Vagina (tissue), 2 donors: ENCODE data around the gene NUDT12.

Experiments used
- POLR2AphosphoS5 ChIP-seq, 2 donors: sonication (generic); formaldehyde crosslinking; IDR thresholded peaks; one replicate each; pipeline ENCODE4 v1.9.0; 2017; ENCODE audit warnings: antibody characterized with exemption in 2 of 2, mild to moderate bottlenecking in 2 of 2, low read depth in 1 of 2; ENCODE audit not compliant: insufficient read depth in 1 of 2
- TF ChIP-seq, protein P1 (sequence below), 3 experiments: fragments of 450-650 bp in 2 of 3; fragments of 200-600 bp in 1 of 3; sonication (generic) in 1 of 3; IDR thresholded peaks; one replicate each; pipeline ENCODE4 v1.5.1; 2017 to 2019; ENCODE audit warnings: antibody characterized with exemption in 3 of 3, mild to moderate bottlenecking in 2 of 3, moderate library complexity in 2 of 3

DNA sequence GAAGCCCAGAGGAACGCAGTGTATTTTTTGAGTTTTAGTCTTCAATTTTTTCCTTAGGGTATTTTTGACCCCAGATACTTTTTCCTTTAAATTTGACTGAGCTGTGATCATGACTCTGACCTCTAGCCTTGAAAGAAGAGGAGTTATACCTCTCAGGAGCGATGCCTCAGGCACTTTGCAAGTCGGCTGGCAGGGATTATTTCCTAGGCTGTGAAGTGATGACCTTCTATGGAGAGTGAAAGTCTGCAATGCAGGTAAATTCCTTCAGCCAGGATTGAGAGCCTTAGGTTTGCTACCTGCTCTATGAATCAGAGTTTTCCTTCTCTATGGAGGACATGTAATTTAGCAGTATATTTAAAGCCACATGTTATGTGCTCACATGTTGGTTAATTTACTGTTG, 10.8 kb upstream of the NUDT12 start:
- TF ChIP-seq POLR2AphosphoS5 (IDR thresholded peaks at IDR 0.05; ENCODE audit: insufficient read depth in 1 of 2, low read depth in 1 of 2): no peak
- TF ChIP-seq, protein P1, sequence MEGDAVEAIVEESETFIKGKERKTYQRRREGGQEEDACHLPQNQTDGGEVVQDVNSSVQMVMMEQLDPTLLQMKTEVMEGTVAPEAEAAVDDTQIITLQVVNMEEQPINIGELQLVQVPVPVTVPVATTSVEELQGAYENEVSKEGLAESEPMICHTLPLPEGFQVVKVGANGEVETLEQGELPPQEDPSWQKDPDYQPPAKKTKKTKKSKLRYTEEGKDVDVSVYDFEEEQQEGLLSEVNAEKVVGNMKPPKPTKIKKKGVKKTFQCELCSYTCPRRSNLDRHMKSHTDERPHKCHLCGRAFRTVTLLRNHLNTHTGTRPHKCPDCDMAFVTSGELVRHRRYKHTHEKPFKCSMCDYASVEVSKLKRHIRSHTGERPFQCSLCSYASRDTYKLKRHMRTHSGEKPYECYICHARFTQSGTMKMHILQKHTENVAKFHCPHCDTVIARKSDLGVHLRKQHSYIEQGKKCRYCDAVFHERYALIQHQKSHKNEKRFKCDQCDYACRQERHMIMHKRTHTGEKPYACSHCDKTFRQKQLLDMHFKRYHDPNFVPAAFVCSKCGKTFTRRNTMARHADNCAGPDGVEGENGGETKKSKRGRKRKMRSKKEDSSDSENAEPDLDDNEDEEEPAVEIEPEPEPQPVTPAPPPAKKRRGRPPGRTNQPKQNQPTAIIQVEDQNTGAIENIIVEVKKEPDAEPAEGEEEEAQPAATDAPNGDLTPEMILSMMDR (IDR thresholded peaks at IDR 0.05): no peak
